Thoracic aorta (tissue), 2 donors: Measurements from ENCODE around the gene USP31. TPM values are rescaled to one million over a fixed set of nuclear protein-coding genes. Genes with fewer than 3 reads are reported as not detected.

Source experiments
- ATAC-seq: fragments of 150-250 bp; one replicate; pipeline ENCODE4 v1.8.0; 2017; ENCODE audit warnings: low read depth; ENCODE audit not compliant: insufficient number of reproducible peaks, low FRiP score
- DNase-seq: peaks from one replicate; pipeline ENCODE4 v3.0.0-alpha.2; 2020; ENCODE audit warnings: low spot score
- H3K27ac ChIP-seq, 2 donors: fragments of 200-600 bp; sonication (generic); 1 replicate in 1 of 2; 2 replicates in 1 of 2; pipeline ENCODE4 v1.5.1; 2016; ENCODE audit warnings: mild to moderate bottlenecking in 2 of 2, moderate library complexity in 2 of 2
- H3K27me3 ChIP-seq: fragments of 200-600 bp; sonication (generic); replicated peaks from 2 replicates; pipeline ENCODE4 v1.6.0; 2016; ENCODE audit warnings: mild to moderate bottlenecking; ENCODE audit not compliant: insufficient read depth
- H3K36me3 ChIP-seq: fragments of 200-600 bp; sonication (generic); one replicate; pipeline ENCODE4 v1.5.1; 2016
- H3K4me1 ChIP-seq, 2 donors: fragments of 200-600 bp; sonication (generic); 1 replicate in 1 of 2; 2 replicates in 1 of 2; pipeline versions ENCODE4 v1.5.1 to v1.6.0; 2016; ENCODE audit warnings: low read depth in 2 of 2, mild to moderate bottlenecking in 1 of 2; ENCODE audit not compliant: control insufficient read depth in 1 of 2
- H3K4me3 ChIP-seq: fragments of 200-600 bp; sonication (generic); 2 replicates; pipeline ENCODE4 v1.5.1; 2016; ENCODE audit warnings: mild to moderate bottlenecking
- H3K9me3 ChIP-seq: fragments of 200-600 bp; sonication (generic); 2 replicates; pipeline ENCODE4 v1.5.1; 2016
- CTCF ChIP-seq: fragments of 200-600 bp; sonication (generic); IDR thresholded peaks from one replicate; pipeline ENCODE4 v1.5.1; 2019; ENCODE audit warnings: antibody characterized with exemption
- total RNA-seq, 2 donors: library from RNA; depleted of rRNA; stranded (reverse); fragments of >200 nt; gene quantifications; one replicate each; pipeline versions ENCODE4 v1.1.0 to v1.2.3, GENCODE V29; 2016

Gene USP31
- total RNA-seq, 2 donors from 2014 or later, result 19.6 to 25.0 TPM

- no peak for ATAC-seq
- H3K36me3 ChIP-seq, result peaks cover 11% of the 10 kb centered on the region
Observed at GRCh38 chr16:23081675-23082119, 67.6 kb downstream of the USP31 start.

GRCh38 chr16:23080747-23081146, 68.5 kb downstream of the USP31 start:
- no peaks in the 10 kb centered on the region for H3K4me1 ChIP-seq
- H3K36me3 ChIP-seq, result peaks cover 11% of the 10 kb centered on the region
- ATAC-seq, result no peak
- no peak for DNase-seq
- H3K27ac ChIP-seq, result no peak overlapping the region
- no peak for TF ChIP-seq CTCF
- no peaks in the 10 kb centered on the region for H3K27me3 ChIP-seq
- no peak overlapping the region for H3K4me3 ChIP-seq
- H3K9me3 ChIP-seq, result no peaks in the 10 kb centered on the region

More at GRCh38 chr16:23081675-23082119, 67.6 kb downstream of the USP31 start:
- Histone ChIP-seq H3K27ac (no peak overlapping the region), H3K27me3 (no peaks in the 10 kb centered on the region), H3K4me3 (no peak overlapping the region), H3K9me3 (no peaks in the 10 kb centered on the region), H3K4me1 (no peaks in the 10 kb centered on the region)
- TF ChIP-seq CTCF, result no peak
- no peak for DNase-seq

GRCh38 chr16:23080329-23080728, 68.9 kb downstream of the USP31 start:
- no peak for DNase-seq
- no peak for TF ChIP-seq CTCF
- peaks cover 11% of the 10 kb centered on the region for H3K36me3 ChIP-seq
- no peaks in the 10 kb centered on the region for H3K9me3 ChIP-seq
- no peaks in the 10 kb centered on the region for H3K4me1 ChIP-seq
- ATAC-seq, result no peak
- H3K27ac ChIP-seq, result no peak overlapping the region
- no peaks in the 10 kb centered on the region for H3K27me3 ChIP-seq
- no peak overlapping the region for H3K4me3 ChIP-seq

DNA sequence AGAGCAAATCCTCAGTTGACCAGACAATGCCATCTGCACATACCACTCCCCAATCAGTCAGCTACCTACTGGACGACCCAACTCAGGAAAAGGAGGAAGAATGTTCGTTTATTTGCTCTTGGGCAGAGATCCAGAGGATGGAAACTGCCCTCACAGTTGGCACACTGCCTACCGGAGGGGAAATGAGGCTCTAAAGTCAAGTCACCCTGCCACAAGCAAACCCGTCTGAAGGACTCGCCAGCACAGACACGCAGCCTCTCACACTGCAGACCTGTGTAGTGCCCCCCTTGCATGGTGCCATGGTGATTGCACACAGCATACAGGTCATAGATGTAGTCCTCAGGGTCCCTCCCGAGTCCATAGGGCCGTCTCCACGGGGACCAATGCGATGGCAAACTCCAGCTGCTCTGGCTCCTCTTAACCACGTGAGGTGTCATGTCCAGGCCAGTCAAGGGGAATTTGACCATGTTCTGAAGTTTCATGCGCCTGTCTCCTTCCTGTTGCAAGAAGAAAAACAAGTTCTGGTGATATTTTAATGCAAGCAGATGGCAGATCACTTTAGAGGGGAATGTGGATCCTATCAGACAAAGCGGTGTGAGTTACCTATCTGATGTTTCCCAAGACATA, 69.5 kb downstream of the USP31 start:
- H3K36me3 ChIP-seq, result peaks cover 13% of the 10 kb centered on the region
- H3K4me1 ChIP-seq, result peaks cover 0 to 4% of the 10 kb centered on the region in 2 donors
- ATAC-seq (no peak), DNase-seq (no peak)
- H3K27me3 ChIP-seq, result no peaks in the 10 kb centered on the region
- no peak overlapping the region for H3K27ac ChIP-seq
- no peak for TF ChIP-seq CTCF
- no peak overlapping the region for H3K4me3 ChIP-seq
- no peaks in the 10 kb centered on the region for H3K9me3 ChIP-seq

GRCh38 chr16:23074423-23074822, 74.8 kb downstream of the USP31 start:
- DNase-seq, result no peak
- peak overlapping the region in 1 of 2 donors; percentile 34 for H3K27ac ChIP-seq
- ATAC-seq, result no peak
- TF ChIP-seq CTCF, result no peak
- no peaks in the 10 kb centered on the region for H3K9me3 ChIP-seq
- H3K4me1 ChIP-seq, result peaks cover 11 to 37% of the 10 kb centered on the region in 2 donors
- no peak overlapping the region for H3K4me3 ChIP-seq
- no peaks in the 10 kb centered on the region for H3K27me3 ChIP-seq
- H3K36me3 ChIP-seq, result peaks cover 17% of the 10 kb centered on the region
